ENCODE data around the gene ABLIM2. TPM values are rescaled to one million over a fixed set of nuclear protein-coding genes. Genes with fewer than 3 reads are reported as not detected.

ABLIM2 gene
- total RNA-seq, 1 donor, result under 0.01 TPM

GRCh38 chr4:8090312-8090711 lies 68.3 kb downstream of the ABLIM2 start:
- no peak for DNase-seq (ENCODE audit: low read depth in 2 of 3, low spot score in 2 of 3)

GRCh38 chr4:8089862-8090261 lies 68.8 kb downstream of the ABLIM2 start:
- DNase-seq (ENCODE audit: low read depth in 2 of 3, low spot score in 2 of 3), result no peak

GRCh38 chr4:8088966-8089491 lies 69.6 kb downstream of the ABLIM2 start:
- DNase-seq (ENCODE audit: low read depth in 2 of 3, low spot score in 2 of 3), result no peak

GRCh38 chr4:8087921-8088495 lies 70.6 kb downstream of the ABLIM2 start:
- no peak for DNase-seq (ENCODE audit: low read depth in 2 of 3, low spot score in 2 of 3)

GRCh38 chr4:8086783-8087445 lies 71.7 kb downstream of the ABLIM2 start:
- no peak for DNase-seq (ENCODE audit: low read depth in 2 of 3, low spot score in 2 of 3)

- no peak for DNase-seq (ENCODE audit: low read depth in 2 of 3, low spot score in 2 of 3)
Observed at GRCh38 chr4:8085491-8086117, 73.0 kb downstream of the ABLIM2 start.

GRCh38 chr4:8084712-8085490 lies 73.7 kb downstream of the ABLIM2 start:
- no peak for DNase-seq (ENCODE audit: low read depth in 2 of 3, low spot score in 2 of 3)

- no peak for DNase-seq (ENCODE audit: low read depth in 2 of 3, low spot score in 2 of 3)
Observed at GRCh38 chr4:8084031-8084660, 74.5 kb downstream of the ABLIM2 start.

GRCh38 chr4:8083086-8083825 lies 75.4 kb downstream of the ABLIM2 start:
- DNase-seq (ENCODE audit: low read depth in 2 of 3, low spot score in 2 of 3), result no peak

- DNase-seq (ENCODE audit: low read depth in 2 of 3, low spot score in 2 of 3), result no peak
Observed at GRCh38 chr4:8082517-8083055, 76.0 kb downstream of the ABLIM2 start.

- no peak for DNase-seq (ENCODE audit: low read depth in 2 of 3, low spot score in 2 of 3)
Observed at GRCh38 chr4:8081621-8082516, 76.7 kb downstream of the ABLIM2 start.

GRCh38 chr4:8081171-8081570 lies 77.4 kb downstream of the ABLIM2 start:
- DNase-seq (ENCODE audit: low read depth in 2 of 3, low spot score in 2 of 3), result no peak

- no peak for DNase-seq (ENCODE audit: low read depth in 2 of 3, low spot score in 2 of 3)
Observed at GRCh38 chr4:8080754-8081065, 77.9 kb downstream of the ABLIM2 start.

GRCh38 chr4:8079916-8080753 lies 78.5 kb downstream of the ABLIM2 start:
- DNase-seq (ENCODE audit: low read depth in 2 of 3, low spot score in 2 of 3), result no peak

- DNase-seq (ENCODE audit: low read depth in 2 of 3, low spot score in 2 of 3), result peak in 2 of 3 donors; percentile 72 to 83
Observed at GRCh38 chr4:8079031-8079885, 79.4 kb downstream of the ABLIM2 start.

- peak in 1 of 3 donors; percentile 7 for DNase-seq (ENCODE audit: low read depth in 2 of 3, low spot score in 2 of 3)
Observed at GRCh38 chr4:8078610-8079015, 80.0 kb downstream of the ABLIM2 start.

- no peak for DNase-seq (ENCODE audit: low read depth in 2 of 3, low spot score in 2 of 3)
Observed at GRCh38 chr4:8078109-8078494, 80.5 kb downstream of the ABLIM2 start.
